ENCODE results near the gene CDH12. TPM values are rescaled to one million over a fixed set of nuclear protein-coding genes. Genes with fewer than 3 reads are reported as not detected.

CDH12 gene
- total and polyA plus RNA-seq, 10 donors: 0.32 TPM; not detected in 9

- Histone ChIP-seq H3K27ac (no peak overlapping the region), H3K4me3 (no peak overlapping the region), H3K36me3 (no peaks in the 10 kb centered on the region), H3K27me3 (replicated peaks in 1 of 7) (peaks cover 0 to 6% (median 0%) of the 10 kb centered on the region in 7 donors), H3K9me3 (peaks cover 0 to 3% (median 0%) of the 10 kb centered on the region in 8 donors), H3K4me1 (peaks cover 0 to 16% (median 1%) of the 10 kb centered on the region in 6 donors)
- intact Hi-C loops (cut with DNase I; ENCODE audit: low total_unique reads): no loop called here
- WGBS, 5 donors: 69 to 84% (median 78%) methylated on average over 4 of the region's 4 CpGs
- TF ChIP-seq CTCF (IDR thresholded peaks at IDR 0.05 in 8 of 11, conservative IDR thresholded peaks at IDR 0.05 in 3 of 11) (no peak), POLR2AphosphoS5 (IDR thresholded peaks at IDR 0.05) (no peak), POLR2A (IDR thresholded peaks at IDR 0.05) (no peak)
- DNase-seq: no peak
These were observed 2.7 kb upstream of the CDH12 start for GRCh38 chr5:22855824-22856223.

GRCh38 chr5:22850981-22851380, 2.2 kb downstream of the CDH12 start:
- Histone ChIP-seq H3K4me1 (peaks cover 0 to 16% (median 1%) of the 10 kb centered on the region in 6 donors), H3K9me3 (no peaks in the 10 kb centered on the region), H3K27ac (no peak overlapping the region), H3K4me3 (no peak overlapping the region), H3K36me3 (no peaks in the 10 kb centered on the region), H3K27me3 (replicated peaks in 1 of 7) (peaks cover 0 to 6% (median 0%) of the 10 kb centered on the region in 7 donors)
- intact Hi-C loops (cut with DNase I; ENCODE audit: low total_unique reads): no loop called here
- no peak for TF ChIP-seq POLR2AphosphoS5 (IDR thresholded peaks at IDR 0.05)
- 53 to 82% (median 63%) methylated on average over 3 of the region's 3 CpGs for WGBS, 5 donors
- no peak for DNase-seq

- Histone ChIP-seq H3K27ac (no peak overlapping the region), H3K4me1 (no peaks in the 10 kb centered on the region), H3K4me3 (no peak overlapping the region), H3K9me3 (no peaks in the 10 kb centered on the region), H3K27me3 (replicated peaks in 1 of 7) (no peaks in the 10 kb centered on the region), H3K36me3 (no peaks in the 10 kb centered on the region)
- WGBS, 5 donors: 73 to 84% (median 80%) methylated on average over 2 of the region's 2 CpGs
- intact Hi-C loops (cut with DNase I; ENCODE audit: low total_unique reads): no loop called here
- DNase-seq: no peak
- TF ChIP-seq CTCF (IDR thresholded peaks at IDR 0.05 in 8 of 11, conservative IDR thresholded peaks at IDR 0.05 in 3 of 11): no peak
- no peak for TF ChIP-seq POLR2A (IDR thresholded peaks at IDR 0.05)
- TF ChIP-seq POLR2AphosphoS5 (IDR thresholded peaks at IDR 0.05): no peak
These were observed 6.5 kb downstream of the CDH12 start for GRCh38 chr5:22846693-22847092.

- H3K4me1 ChIP-seq: no peaks in the 10 kb centered on the region
- no peak overlapping the region for H3K27ac ChIP-seq
- no peaks in the 10 kb centered on the region for H3K36me3 ChIP-seq
- WGBS, 5 donors: 73 to 89% (median 77%) methylated on average over 2 of the region's 2 CpGs
- DNase-seq: no peak
- no peaks in the 10 kb centered on the region for H3K9me3 ChIP-seq
- TF ChIP-seq POLR2A (IDR thresholded peaks at IDR 0.05) (no peak), POLR2AphosphoS5 (IDR thresholded peaks at IDR 0.05) (no peak), CTCF (IDR thresholded peaks at IDR 0.05 in 8 of 11, conservative IDR thresholded peaks at IDR 0.05 in 3 of 11) (no peak)
- intact Hi-C loops (cut with DNase I; ENCODE audit: low total_unique reads): no loop called here
- no peak overlapping the region for H3K4me3 ChIP-seq
- no peaks in the 10 kb centered on the region for H3K27me3 ChIP-seq (replicated peaks in 1 of 7)
These were observed 8.5 kb downstream of the CDH12 start for GRCh38 chr5:22844636-22845035.

GRCh38 chr5:22844155-22844554, 9.0 kb downstream of the CDH12 start:
- TF ChIP-seq CTCF (IDR thresholded peaks at IDR 0.05 in 8 of 11, conservative IDR thresholded peaks at IDR 0.05 in 3 of 11): no peak
- TF ChIP-seq POLR2A (IDR thresholded peaks at IDR 0.05): no peak
- TF ChIP-seq POLR2AphosphoS5 (IDR thresholded peaks at IDR 0.05): no peak
- intact Hi-C loops (cut with DNase I; ENCODE audit: low total_unique reads): no loop called here
- Histone ChIP-seq H3K4me1 (no peaks in the 10 kb centered on the region), H3K4me3 (no peak overlapping the region), H3K36me3 (no peaks in the 10 kb centered on the region), H3K27me3 (replicated peaks in 1 of 7) (no peaks in the 10 kb centered on the region), H3K9me3 (no peaks in the 10 kb centered on the region), H3K27ac (no peak overlapping the region)
- DNase-seq: no peak
- WGBS, 5 donors: 76 to 86% (median 78%) methylated on average over 1 of the region's 1 CpG
